ENCODE data around the gene LMLN.

DNA sequence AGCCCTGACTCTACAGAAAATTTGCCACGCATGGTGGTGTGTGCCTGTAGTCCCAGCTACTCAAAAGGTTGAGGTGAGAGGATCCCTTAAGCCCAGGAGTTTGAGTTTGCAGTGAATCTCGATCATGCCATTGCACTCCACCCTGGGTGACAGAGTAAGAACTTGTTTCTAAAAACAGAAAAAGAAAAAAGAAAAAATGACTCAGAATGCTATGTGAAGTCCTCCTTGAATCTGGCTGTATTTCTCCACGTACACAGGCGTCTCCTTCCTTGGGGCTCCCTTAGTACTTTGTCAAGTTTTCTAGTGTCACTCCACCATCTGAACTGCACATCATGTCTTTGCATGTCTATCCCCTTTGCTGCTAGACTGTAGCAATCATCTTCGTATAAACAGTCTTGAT is 104.4 kb downstream of the LMLN start:
- TF ChIP-seq CBX2 (IDR thresholded peaks at IDR 0.05; ENCODE audit: low read depth, low read length): no peak
- no peak for TF ChIP-seq CBX2 (CRISPR knock-in tag; IDR thresholded peaks at IDR 0.05; ENCODE audit: low read depth)
- no peak for TF ChIP-seq SP1 (IDR thresholded peaks at IDR 0.05)
- TF ChIP-seq SP1 (CRISPR knock-in tag; IDR thresholded peaks at IDR 0.05): no peak
- TF ChIP-seq, protein P1, sequence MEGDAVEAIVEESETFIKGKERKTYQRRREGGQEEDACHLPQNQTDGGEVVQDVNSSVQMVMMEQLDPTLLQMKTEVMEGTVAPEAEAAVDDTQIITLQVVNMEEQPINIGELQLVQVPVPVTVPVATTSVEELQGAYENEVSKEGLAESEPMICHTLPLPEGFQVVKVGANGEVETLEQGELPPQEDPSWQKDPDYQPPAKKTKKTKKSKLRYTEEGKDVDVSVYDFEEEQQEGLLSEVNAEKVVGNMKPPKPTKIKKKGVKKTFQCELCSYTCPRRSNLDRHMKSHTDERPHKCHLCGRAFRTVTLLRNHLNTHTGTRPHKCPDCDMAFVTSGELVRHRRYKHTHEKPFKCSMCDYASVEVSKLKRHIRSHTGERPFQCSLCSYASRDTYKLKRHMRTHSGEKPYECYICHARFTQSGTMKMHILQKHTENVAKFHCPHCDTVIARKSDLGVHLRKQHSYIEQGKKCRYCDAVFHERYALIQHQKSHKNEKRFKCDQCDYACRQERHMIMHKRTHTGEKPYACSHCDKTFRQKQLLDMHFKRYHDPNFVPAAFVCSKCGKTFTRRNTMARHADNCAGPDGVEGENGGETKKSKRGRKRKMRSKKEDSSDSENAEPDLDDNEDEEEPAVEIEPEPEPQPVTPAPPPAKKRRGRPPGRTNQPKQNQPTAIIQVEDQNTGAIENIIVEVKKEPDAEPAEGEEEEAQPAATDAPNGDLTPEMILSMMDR (CRISPR knock-in tag; IDR thresholded peaks at IDR 0.05): no peak
- TF ChIP-seq ZNF790 (CRISPR knock-in tag; IDR thresholded peaks at IDR 0.05; ENCODE audit: borderline replicate concordance): no peak
- TF ChIP-seq SYNCRIP (IDR thresholded peaks at IDR 0.05; ENCODE audit: insufficient read depth, low read depth, low read length): no peak
- TF ChIP-seq CHD2 (IDR thresholded peaks at IDR 0.05; ENCODE audit: low read depth, low read length): no peak
- TF ChIP-seq ZSCAN30 (CRISPR knock-in tag; IDR thresholded peaks at IDR 0.05): no peak
- TF ChIP-seq, protein P2, sequence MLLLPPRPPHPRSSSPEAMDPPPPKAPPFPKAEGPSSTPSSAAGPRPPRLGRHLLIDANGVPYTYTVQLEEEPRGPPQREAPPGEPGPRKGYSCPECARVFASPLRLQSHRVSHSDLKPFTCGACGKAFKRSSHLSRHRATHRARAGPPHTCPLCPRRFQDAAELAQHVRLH (CRISPR knock-in tag; IDR thresholded peaks at IDR 0.05; ENCODE audit: borderline replicate concordance, low read depth): no peak
- TF ChIP-seq FOXP1 (IDR thresholded peaks at IDR 0.05): no peak
- no peak for TF ChIP-seq FOXP1 (CRISPR knock-in tag; IDR thresholded peaks at IDR 0.05)
- no peak for TF ChIP-seq TIGD3 (CRISPR knock-in tag; IDR thresholded peaks at IDR 0.05; ENCODE audit: borderline replicate concordance)
- TF ChIP-seq, protein P3, sequence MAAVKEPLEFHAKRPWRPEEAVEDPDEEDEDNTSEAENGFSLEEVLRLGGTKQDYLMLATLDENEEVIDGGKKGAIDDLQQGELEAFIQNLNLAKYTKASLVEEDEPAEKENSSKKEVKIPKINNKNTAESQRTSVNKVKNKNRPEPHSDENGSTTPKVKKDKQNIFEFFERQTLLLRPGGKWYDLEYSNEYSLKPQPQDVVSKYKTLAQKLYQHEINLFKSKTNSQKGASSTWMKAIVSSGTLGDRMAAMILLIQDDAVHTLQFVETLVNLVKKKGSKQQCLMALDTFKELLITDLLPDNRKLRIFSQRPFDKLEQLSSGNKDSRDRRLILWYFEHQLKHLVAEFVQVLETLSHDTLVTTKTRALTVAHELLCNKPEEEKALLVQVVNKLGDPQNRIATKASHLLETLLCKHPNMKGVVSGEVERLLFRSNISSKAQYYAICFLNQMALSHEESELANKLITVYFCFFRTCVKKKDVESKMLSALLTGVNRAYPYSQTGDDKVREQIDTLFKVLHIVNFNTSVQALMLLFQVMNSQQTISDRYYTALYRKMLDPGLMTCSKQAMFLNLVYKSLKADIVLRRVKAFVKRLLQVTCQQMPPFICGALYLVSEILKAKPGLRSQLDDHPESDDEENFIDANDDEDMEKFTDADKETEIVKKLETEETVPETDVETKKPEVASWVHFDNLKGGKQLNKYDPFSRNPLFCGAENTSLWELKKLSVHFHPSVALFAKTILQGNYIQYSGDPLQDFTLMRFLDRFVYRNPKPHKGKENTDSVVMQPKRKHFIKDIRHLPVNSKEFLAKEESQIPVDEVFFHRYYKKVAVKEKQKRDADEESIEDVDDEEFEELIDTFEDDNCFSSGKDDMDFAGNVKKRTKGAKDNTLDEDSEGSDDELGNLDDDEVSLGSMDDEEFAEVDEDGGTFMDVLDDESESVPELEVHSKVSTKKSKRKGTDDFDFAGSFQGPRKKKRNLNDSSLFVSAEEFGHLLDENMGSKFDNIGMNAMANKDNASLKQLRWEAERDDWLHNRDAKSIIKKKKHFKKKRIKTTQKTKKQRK (IDR thresholded peaks at IDR 0.05; ENCODE audit: low read length): no peak
- no peak for TF ChIP-seq POLR2AphosphoS2 (IDR thresholded peaks at IDR 0.05; ENCODE audit: low read depth, low read length)
- no peak for TF ChIP-seq PHF8 (CRISPR knock-in tag; IDR thresholded peaks at IDR 0.05)
- TF ChIP-seq ZSCAN12 (CRISPR knock-in tag; IDR thresholded peaks at IDR 0.05): no peak

All from HepG2 (cell line).